Non-pigmented ciliary epithelial cell (primary cell): ENCODE results near the gene SPRR4.
"Not testable (repeated sequence)": the region's sequence is repeated elsewhere in the genome, so short reads cannot be mapped to it uniquely, and the experiment has no call there.

Experiments
- DNase-seq: peaks from one replicate; pipeline ENCODE4 v3.0.0-alpha.2; 2010; ENCODE audit warnings: low read depth

Gene SPRR4

DNA sequence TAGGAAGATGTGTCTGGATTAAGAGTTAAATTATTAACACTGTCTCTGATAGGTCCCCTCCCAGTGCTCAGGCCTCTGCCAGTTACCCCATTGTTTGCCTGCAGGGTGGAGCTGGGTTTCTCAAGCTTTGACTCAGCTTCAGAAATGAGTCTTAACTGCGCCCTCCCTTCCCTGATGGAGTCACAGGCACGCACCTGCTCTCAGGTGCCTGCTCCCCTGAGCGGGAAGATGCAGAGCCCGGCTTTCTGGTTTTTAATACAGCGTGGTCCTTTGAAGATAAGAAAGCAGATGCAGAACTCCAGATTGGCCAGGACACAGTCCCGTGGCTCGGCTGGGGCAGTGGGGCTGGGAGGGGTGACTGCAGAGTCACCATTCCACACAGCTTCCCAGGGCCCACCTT is 3.2 kb upstream of the SPRR4 start:
- no peak for DNase-seq

DNA sequence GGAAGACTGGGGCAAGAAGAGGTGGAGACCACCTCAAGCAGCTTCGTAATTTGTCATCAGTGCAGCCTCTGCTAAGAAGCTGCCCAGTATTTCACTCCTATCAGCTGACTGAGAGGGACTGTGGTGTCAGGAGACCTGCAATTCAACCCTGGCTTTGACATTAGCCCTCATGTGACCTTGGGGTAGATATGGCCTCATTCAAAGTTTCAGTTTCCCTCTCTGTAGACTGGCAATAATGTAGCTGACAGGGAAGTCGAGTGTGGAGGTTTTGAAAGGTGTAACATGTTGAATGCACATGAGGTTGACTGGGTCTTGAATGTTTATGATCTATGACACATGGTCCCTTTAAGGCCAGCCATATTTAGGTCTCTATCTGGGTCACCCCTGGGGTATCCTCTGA is 2.2 kb upstream of the SPRR4 start:
- no peak for DNase-seq

DNA sequence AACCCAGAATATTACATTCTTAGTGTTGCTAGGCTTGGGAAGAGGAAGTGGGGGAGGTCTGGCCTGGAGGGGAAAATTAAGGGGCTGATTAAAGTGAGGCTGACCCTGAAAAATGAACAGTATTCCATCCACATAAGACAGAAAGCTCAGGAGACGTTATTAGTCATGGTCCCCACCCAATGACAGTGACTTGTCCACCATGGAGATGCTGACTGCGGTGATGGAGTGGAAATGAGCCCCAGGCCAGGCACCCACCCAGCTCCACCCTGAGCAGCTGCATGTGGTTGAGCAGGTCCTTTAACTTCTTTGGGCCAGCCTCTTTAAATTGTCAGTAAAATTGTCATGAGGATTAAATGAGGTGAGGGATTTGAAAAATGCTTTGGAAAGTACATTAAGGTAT is 1.4 kb upstream of the SPRR4 start:
- no peak for DNase-seq

DNA sequence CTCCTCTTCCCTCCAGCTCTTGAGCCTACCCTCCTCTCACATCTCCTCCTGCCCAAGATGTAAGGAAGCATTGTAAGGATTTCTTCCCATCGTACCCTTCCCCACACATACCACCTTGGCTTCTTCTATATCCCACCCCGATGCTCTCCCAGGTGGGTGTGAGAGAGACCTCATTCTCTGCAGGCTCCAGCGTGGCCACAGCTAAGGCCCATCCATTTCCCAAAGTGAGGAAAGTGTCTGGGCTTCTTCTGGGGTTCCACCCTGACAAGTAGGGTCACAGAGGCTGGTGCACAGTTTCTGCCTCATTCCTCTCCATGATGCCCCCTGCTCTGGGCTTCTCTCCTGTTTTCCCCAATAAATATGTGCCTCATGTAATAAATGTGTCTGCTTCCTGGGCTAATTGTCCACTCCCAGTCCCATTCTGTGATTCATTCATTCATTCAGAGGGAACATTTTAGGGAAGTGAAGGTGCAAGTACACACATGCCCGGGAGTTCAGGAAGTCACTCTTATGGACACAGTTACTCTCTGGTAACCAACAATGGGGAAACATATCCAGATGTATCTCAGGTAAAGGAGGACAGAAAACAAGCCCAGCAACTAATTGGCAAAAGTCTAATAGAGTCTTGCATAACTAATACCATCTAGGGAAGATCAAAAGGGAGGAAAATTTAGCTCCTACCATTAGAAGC is 1.9 kb downstream of the SPRR4 start:
- no peak for DNase-seq

DNA sequence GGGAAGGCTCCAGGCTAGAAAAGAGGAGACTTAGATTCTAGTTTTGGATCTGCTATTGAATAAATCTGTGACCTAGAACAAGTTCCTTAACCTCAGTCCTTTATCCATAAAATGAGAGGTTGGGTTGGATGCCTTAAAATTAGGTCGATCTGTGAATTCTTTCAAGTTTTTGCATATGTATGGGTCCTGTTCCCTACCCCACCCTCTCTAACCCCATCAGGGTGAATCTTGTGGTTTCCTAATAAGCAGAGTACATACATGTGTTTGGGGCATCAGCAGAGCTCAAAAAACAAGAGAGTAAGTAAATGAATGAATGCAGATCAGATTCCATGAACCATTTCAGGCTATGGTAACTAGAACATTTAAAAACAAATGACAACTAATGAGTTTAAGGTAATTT is 6.2 kb downstream of the SPRR4 start:
- DNase-seq, result no peak

DNA sequence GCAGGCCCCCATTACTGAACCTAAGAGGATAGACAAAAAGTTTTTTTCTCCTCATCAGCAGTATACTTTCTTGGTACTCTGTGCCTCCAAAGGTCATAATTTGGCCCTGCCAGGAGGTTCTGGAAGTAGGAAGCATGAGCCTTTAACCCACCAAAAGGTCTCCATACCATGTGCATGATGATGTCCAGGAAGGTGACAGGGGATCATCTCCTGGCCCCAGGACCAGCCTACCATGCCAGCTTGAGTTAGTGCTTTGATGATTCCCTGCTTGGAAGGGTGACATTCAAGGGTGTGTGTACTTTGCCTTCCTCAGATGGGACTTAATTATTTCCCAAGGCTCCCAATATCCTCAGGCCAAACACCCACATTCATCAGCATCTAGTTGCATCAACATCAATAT is 7.2 kb downstream of the SPRR4 start:
- DNase-seq, result no peak

- no peak for DNase-seq
These were observed 10.2 kb downstream of the SPRR4 start for GRCh38 chr1:152980676-152981075.

- no peak for DNase-seq
These were observed 10.9 kb downstream of the SPRR4 start for GRCh38 chr1:152981146-152981871.

- DNase-seq, result no peak
These were observed 11.6 kb downstream of the SPRR4 start for GRCh38 chr1:152982076-152982475.

- DNase-seq, result no peak
These were observed 12.8 kb downstream of the SPRR4 start for GRCh38 chr1:152983234-152983633.

DNA sequence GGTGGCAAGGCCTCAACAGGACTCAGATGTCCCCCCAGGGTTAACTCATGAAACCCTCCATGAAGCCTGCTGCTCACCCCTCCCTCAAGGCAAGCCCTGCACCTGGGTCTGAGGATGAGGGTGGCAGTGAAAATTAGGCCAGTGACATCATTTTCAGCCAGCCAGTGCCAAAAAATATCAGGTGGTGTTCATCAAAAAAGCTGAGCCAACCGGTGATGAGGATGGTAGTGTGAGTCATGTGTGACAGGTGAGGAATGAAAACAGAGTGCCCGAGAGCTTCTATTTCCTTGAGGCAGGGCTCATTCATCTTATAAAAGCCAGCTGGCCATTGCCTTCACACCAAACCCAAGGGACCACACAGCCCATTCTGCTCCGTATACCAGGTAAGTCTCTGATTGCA is 13.3 kb downstream of the SPRR4 start, which contains the start of gene SPRR1A:
SPRR1A (plus strand) TSS at position 339 of the 400 bp plus-strand sequence. CDS start 1,150 bp downstream, outside the sequence.
- no peak for DNase-seq

DNA sequence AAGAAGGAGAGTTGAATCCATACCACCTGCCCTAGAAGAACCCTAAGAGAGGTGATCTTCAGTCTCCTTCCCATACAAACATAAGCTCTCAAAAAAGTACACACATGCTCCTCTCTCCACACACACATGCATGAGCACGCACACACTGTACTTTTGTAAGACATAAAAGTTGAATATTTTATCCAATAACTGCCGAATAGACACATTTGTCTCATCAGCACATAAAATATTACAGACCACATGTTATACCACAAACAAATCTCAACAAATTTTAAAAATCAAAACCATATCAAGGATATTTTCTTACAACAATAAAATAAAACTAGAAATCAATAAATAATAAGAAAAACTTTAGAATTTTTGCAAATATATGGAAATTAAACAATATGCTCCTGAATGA is 16.1 kb downstream of the SPRR4 start:
- DNase-seq, result no peak

- no peak for DNase-seq
These were observed 22.7 kb downstream of the SPRR4 start for GRCh38 chr1:152993186-152993585.

- no peak for DNase-seq
These were observed 25.4 kb downstream of the SPRR4 start for GRCh38 chr1:152995842-152996241.

- no peak for DNase-seq
These were observed 26.4 kb downstream of the SPRR4 start for GRCh38 chr1:152996633-152997400.

GRCh38 chr1:152997901-152998300 is 27.5 kb downstream of the SPRR4 start:
- no peak for DNase-seq

DNA sequence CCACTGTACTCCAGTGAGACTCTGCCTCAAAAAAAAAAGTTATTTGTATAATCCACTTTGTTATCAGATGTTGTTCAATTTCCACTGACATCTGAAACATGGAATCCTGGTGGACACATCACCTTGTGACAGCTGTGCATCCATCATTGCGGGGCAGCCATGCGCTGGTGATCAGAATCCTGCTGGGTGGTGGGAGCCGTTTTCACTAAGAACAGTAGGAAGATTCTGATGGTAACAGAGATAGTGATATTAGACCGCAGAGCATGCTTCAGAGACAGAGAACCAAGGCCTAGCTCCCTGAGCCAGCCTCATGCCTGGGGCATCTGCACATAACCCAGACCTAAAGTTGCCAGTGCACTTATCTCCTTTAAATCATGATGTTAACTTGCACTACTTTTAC is 28.0 kb downstream of the SPRR4 start:
- no peak for DNase-seq

DNA sequence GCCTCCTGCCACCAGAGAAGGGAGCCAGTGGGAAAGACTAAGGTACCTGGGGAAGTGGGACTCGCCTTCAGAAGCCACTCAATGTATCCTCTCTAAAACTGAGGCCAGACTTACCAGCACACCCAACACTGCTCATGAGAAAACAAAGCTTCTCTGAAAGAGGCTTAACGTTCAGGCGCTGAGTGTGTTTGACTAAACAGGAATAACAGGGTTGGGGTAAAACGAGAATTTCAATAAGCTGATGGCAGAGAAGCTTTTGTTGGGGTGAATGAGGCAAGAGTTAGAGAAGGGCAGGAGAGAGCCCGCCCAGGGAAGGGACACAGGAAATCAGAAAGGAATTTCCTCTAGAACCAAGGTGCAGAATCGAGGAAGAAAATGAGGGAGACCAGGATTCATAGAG is 29.4 kb downstream of the SPRR4 start:
- no peak for DNase-seq

DNA sequence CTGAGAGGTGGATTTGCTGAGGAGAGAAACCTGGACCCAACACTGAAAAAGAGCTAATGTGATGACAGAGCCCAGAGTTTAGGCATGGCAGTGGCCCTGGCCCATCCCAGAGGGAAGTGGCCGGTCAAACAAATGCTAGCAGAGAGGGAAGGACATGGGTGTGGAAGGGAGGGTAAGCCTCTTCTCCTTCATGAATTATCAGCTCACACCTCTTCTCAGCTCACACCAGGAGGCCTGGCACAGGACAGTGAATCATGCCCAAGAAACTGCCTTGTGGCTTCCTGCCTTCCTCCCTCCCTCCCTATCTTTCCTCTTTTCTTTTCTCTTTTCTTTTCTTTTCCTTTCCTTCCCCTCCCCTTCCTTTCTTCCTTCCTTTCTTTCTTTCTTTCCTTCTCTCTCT is 29.8 kb downstream of the SPRR4 start:
- no peak for DNase-seq

DNA sequence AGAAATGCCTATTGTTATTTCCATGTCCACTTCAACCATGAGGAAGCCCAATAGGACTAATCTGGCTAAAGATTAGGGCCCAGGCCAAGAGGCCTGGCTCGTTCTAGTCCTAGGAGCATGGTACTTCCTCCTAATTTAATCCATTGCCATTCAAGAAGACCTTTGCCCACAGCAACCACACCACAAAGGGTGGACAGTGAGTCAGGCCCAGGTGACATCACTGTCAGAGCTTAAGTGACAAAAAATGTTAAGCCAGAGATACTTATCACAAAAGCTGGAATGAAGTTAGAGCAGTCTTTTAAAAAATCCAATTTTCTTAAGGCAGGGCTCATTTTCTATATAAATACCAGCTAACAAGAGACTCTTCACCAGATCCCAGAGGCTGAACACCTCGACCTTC is 30.9 kb downstream of the SPRR4 start, which contains the start of gene SPRR3:
SPRR3 (plus strand) TSS at position 368 of the 400 bp plus-strand sequence. CDS start 1,272 bp downstream, outside the sequence.
- no peak for DNase-seq

DNA sequence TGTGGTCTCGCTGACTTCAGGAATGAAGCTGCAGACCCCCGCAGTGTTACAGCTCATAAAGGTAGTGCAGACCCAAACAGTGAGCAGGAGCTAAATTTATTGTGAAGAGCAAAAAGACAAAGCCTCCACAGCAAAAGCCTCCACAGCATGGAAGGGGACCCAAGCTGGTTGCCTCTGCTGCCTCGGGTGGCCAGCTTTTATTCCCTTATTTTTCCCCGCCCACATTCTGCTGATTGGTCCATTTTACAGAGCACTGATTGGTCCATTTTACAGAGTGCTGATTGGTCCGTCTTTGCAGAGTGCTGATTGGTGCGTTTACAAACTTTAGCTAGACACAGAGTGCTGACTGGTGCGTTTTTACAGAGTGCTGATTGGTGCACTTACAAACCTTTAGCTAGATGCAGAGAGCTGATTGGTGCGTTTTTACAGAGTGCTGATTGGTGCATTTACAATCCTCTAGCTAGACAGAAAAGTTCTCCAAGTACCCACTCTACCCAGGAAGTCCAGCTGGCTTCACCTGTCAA is 40.8 kb downstream of the SPRR4 start:
- DNase-seq, result not testable (repeated sequence)

DNA sequence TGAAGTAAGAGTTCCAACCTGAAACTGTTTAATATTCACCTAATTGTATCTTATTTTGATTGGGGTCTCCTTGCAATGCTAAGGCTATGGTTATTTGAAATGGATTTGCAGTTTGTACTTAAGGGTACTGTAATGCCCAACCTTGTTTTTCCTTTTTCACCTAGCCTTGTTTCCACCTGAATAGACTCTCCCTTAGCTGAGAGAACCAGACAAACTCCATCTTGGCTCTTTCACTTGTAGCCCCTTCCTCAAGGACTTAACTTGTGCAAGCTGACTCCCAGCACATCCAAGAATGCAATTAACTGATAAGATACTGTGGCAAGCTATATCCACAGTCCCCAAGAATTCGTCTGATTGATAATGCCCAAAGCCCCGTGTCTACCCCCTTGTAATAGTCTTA is 51.4 kb downstream of the SPRR4 start:
- not testable (repeated sequence) for DNase-seq
